Activated T-cell treated with anti-CD3 and anti-CD28 coated beads for 4 hours (primary cell): ENCODE measurements around the gene APOLD1.
"Not testable (repeated sequence)": the region's sequence is repeated elsewhere in the genome, so short reads cannot be mapped to it uniquely, and the experiment has no call there.

ENCODE experiments used
- DNase-seq: peaks from one replicate; pipeline ENCODE4 v3.0.0-alpha.2; 2020

The APOLD1 gene, protein sequence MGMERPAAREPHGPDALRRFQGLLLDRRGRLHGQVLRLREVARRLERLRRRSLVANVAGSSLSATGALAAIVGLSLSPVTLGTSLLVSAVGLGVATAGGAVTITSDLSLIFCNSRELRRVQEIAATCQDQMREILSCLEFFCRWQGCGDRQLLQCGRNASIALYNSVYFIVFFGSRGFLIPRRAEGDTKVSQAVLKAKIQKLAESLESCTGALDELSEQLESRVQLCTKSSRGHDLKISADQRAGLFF

DNA sequence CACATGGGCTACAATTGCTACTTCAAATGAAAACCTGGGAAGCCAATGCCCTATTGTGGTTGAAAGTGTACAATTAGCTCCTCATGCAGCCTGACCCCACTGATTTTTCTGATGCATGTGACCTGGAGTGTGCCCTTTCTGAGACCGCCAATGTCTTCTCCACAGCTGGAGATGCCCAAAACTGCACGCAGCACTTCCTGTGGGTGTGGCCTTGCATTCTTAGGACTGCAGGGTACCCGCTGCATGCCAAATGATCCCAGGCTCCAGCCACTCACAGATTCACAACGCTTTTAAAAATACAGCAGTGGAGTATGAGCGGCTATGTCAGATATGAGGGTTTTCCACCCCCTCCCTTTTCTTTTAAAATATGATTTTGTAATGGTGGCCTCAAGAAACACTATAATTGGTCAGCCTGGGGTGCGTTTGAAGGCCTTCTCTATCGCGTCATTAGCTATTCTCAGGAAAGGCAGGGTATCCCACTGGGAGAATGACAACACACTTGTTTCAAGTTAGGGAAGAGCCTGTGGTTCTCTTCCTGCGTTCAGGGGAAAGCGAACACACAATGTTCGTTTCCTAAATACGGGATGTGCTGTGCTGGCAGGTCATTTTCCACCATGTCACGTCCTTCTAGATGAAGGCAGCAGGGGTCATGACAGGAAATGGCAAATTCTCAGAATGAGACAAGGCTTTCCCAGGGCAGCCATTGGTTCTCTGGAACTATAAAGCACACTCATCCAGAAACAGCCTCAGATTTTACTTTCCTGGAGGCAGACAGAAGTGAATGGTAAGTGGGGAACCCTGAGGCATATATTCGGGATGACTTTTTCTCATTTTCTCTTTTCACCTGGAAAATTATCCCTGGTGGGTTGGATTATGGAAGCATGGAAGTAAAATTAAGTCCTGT is at the start of gene APOLD1:
Gene APOLD1 (plus strand): TSS at position 749 of the 904 bp plus-strand sequence. CDS start 33 bp downstream, at position 782.
- no peak for DNase-seq

DNA sequence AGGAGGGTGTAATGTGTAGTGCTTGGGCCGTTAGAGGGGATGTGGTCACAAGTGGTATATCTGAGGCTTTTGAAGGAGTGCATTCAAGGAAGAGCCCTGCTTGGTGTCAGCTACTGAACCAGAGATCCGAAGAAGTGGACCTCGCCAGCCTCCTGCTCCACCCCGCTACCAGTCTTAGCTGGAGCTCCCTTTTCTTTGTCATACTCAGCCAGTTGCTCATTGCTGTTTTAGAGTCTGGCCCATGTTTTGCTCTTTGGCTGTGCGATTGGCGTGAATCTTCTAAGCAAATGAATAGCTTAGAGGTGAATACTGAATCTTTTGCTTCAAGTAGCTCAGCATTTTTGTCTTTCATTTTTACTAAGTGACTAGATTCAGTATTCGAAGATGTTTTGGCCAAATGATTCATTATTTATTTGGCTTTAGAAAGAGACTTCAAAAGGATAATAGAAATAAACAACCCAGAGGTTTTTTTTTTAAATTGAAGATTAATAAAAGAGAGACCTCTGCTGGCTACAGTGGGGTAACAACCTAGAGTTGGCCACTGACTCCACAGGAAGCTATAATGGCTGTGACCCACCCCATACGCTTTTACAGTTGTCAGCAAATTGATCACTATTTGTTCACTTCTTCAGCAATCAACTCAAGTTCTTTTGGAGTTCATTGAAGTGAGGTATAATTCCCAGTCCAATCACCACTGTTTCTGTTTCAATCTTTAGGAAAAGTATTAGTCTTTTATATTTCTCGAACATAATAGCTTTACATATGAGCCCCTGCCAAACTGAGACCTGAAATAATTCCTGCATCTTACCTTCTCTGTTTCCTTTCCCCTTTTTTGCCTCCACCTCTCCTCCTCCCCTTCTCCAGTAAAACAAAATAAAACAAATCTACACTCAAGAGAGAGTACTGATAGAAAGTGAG is 48.4 kb upstream of the APOLD1 start:
- DNase-seq = no peak

DNA sequence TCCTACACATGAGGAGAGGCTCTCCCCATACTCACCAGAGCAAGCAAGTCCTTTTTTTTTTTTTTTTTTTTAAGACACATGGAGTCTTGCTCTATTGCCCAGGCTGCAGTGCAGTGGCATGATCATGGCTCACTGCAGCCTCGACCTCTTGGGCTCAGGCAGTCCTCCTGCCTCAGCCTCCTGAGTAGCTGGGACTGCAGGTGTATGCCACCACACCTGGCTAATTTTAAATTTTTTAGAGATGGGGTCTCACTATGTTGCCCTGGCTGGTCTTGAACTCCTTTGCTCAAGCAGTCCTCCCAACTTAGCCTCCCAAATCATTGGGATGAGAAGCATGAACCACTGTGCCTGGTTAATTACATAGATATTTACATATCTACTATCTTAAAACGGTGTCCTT is 47.3 kb upstream of the APOLD1 start:
- not testable (repeated sequence) for DNase-seq

DNA sequence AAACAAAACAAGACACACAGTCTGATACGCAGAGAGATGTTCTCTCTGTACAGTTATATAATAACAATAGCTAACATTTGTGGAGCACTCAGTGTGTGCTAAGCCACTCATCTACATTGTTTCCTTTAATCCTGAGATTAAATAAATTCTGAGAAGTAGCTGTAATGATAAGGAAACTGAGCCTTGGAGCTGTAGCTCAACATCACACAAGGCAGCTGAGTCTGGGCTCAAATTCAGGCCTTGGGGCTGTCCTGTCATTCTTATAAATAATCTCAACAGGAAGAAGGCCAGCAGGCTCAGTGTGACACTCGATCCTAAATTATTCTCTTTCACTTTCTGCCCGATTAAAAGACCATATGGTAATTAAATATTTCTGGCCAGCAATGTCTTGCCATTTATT is 43.8 kb upstream of the APOLD1 start:
- no peak for DNase-seq

DNA sequence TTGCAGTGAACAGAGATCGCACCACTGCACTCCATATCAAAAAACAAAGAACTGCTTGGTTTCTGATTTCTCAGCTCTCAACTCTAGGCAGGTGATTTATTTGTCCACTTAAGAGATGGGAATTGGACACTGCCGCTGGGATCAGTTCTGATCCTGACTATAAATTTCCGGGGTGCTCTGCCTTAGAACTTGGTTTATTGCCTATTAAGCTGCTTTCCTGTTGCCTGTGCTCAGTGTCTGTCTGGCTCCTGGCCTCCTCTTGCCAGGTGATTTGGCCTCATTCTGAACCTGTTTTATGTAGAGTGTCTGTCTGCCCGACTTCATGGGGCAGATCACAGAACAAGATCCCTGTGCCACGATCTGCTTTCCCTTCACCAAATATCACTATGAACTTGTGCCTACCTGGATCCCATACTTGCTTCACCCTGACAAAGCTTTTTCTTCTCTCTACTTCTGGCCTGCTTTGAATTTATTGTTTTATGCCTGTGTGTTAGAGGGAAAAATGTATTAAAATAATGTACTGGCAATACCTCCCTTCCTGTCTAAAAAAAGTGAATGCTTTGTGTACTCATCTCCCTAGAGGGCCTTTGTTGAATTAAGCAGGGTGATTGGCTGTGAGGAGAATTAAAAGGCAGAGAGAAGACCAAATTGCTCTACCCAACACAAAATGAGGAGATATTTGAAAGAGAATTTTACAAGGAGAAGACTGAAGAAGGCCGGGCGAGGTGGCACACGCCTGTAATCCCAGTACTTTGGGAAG is 40.7 kb upstream of the APOLD1 start:
- DNase-seq = no peak

DNA sequence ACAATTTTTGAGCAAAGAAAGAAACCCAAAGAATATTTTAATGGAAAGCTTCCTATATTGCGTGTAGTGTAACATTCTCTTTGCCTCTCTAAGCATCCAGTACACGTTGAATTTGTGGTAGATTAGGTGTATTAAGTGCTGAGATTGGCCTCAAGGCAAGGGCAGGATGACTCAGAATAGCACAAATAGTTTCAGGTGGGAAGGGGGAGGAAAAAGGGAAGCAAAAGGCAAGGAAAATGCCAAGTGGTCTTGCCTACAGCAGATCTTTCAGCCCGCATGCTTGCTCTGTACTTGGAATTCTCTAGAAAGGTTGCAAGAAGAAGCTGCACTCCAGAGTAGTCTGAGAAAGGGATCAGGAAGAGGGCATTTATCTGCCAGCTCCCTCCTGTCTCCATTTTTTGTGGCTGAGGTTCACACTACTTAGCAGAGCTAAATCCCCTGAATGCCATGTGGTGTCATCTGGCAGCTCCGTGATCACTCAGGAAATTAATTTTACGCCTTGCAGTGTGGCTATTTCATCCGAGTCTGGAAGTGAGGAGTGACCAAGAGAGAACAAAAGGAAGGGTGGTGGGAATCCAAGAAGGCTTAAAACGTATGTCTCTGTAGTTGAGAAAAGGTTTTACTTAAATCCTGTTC is 39.8 kb upstream of the APOLD1 start:
- no peak for DNase-seq

DNA sequence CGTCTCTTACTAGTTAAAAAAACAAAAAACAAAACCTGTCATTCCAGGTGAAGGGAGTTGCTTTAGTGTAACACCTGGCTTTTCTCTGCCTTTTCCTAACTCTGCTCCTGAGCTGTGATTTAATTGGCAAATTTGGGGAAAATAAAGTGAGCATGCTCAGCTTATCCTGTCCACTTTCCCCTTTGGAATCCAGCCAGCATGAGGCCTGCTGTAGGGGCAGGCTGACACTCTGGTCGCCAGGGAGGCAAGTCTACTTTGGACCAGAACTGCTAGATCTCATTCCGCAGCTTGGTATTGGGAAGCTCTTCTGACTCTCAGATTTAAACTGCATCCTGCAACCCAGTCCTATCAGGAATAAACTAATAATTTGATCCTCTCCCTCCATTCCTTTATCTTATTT is 38.2 kb upstream of the APOLD1 start:
- no peak for DNase-seq

DNA sequence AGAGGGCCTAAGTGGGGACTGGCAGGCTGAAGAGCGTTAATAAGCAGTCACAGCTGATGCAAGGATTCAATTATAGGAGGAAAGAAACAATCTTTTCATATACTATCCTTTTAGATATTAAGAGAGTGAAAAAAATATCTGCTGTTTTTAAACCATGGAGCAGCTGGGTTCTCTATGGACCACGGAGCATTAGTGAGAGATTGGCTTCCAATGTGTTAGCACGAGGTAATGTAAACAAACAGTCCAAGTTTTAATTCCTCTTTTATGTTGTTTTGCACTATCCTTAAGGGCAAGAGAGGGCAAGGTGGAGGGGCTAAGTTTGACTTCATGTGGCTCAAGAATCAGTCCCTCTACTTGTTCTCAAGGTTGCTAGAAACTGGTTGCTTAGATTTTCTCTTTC is 37.4 kb upstream of the APOLD1 start:
- no peak for DNase-seq

DNA sequence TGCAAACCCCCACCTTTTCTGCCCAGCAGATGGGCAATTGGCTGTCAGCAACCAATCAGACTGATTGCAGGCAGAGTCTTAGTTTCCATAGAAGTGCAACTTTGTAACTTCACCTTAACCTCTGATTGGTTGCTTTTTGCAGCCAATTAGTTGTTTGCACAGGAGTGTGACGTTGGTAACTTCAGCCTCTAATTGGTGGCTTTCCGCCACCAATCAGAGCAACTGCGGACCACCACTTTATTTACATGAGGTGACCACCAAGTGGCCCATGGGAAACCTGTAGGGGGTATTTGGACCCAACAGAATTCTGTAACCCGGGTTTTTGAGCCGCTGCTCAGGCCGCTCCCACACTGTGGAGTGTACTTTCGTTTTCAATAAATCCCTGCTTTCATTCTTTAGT is 36.0 kb upstream of the APOLD1 start:
- DNase-seq = no peak

DNA sequence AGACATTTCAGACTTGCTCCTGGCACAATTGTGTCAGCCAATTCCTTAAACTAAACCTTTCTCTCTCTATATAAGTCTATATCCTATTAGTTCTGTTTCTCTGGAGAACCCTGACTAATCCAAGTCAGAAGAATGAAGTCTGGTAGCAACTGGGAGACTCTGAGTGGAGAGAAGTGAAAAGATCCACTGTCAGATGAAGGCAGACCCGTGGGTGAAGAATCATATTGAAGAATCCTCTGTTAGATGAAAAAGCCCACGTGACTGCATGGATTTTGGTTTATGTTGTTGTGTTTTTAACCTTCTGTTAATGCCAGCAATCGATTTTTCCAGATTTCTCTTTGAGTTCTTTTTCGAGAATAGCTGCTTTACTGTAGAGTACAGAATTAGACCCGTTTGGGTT is 29.5 kb upstream of the APOLD1 start:
- no peak for DNase-seq

DNA sequence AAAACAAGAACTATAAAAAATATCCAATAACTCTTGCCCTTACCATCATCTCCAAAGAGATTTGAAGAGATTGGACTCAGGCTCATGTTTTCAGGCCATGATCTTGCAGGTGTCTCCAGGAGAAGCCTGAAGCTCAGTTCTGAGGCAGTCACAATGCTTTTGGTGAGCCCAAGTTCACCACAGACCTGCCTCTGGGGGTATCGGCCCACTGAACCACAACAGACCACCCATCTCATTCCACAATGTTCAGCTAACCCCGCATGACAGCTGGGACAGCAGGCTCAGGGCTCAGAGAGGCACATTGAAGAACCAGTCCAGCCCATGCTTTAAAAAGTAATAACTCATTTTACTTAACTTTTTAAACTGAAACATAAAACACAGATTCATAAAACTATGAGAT is 28.3 kb upstream of the APOLD1 start:
- no peak for DNase-seq

DNA sequence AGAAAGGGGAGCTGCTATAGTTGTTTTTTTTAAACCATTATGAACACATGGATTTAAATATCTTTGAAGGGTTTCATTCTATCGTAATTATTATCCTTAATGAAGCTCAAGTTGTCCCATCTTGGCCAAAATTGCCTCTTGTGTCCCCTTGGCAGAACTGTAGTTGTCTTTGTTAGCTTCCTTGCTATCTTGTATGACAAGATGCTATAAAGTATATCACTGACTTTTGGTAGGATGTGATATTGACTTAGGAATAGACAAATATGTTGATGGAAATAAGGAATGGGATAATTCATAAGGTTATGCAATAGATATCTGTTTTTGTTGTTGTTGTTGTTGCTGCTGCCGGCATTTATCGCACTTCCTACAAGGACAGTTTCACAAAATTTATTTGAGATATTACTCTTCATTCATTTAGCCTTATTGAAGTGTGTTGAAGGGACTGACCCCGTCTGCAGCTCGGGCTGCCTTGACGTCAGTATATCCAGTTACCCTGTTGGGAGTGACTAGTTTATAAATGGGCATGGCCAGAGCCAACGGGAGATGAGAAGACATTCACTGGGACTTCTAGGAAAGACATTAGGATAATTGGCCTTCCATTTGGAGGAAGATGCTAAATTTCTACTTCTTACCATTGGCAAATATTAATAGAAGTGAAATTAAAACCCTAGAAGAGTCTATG is 26.1 kb upstream of the APOLD1 start:
- no peak for DNase-seq

DNA sequence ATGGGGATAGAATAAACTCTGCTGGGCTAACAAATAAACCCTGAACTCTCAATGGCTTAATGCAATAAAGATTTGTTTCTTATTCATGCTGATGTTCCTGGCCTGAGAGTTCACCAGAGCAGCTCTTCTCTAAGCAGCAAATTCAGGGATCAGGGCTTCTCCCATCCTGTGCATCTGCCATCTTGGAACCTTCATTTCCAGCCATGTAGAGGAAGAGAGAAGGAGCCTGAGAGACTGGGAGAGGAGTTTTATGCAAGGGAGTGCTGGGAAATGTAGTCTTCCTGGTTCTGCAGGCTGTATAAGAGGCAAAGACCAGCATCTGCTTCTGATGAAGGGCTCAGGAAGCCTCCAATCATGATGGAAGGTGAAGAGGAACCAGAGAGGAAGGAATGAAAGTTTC is 20.6 kb upstream of the APOLD1 start:
- DNase-seq = no peak

DNA sequence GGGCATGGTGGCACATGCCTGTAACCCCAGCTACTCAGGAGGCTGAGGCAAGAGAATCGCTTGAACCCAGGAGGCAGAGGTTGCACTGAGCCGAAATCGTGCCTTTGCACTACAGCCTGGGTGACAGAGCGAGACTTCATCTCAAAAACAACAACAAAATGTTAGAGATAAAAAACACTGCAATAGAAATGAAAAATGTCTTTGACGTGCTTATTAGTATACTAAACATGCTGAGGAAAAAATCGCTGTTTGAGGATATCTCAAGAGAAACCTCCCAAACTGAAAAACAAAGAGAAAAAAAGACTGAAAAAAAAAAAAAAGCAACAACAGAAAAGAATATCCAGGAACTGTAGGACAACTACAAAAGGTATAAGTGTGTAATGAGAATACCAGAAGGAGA is 15.2 kb upstream of the APOLD1 start:
- no peak for DNase-seq

DNA sequence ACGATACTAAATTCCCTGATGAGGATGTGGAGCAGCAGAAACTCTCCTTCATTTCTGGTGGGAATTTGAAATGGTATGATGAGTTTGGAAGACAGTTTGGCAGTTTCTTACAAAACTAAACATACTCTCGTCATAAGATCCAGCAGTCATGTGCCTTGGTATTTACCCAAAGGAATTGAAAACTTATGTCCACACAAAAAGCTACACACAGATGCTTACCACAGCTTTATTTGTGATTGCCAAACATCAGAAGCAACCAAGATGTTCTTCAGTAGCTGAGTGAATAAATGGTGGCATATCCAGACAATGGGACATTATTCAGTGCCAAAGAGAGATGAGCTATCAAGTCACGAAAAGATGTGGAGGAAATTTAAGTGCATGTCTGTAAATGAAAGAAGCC is 10.7 kb upstream of the APOLD1 start:
- DNase-seq = no peak

DNA sequence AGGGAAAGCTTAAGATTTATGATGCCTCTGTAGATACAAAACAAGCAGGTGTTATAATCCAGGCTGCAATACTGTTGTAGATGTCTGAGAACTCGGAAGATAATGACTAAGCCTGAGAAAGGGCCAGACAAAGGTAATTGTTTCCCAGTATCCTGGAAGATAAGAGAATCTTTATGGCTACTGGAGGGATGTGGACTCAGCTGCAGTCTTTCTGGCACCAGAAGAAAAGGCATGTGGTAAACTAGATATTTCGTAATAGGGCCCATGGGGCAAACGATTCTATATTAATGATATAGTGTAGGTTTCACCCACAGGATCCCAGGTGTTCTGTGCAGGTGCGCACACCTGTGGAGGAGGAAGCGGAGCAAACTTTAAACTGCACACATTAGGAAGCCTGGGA is 9.2 kb upstream of the APOLD1 start:
- DNase-seq = no peak

DNA sequence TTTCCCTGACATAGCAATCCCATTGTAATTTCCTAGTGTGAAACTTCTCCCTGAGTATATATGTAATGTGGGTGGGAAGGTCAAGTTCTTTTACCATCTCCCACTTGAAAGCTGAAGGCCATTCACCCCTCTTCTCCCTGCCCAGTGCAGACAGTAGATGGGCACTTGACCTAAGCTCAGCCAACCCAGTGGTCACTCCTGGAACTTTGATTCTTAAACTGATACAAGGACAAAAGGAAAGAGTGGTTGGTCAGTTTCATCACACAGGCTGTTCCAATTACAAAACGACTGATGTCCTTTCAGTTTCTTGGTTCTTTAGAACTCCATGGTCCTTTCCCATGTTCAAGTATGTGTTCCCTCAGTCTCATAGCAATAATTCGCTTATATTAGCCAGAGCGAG is 8.4 kb upstream of the APOLD1 start:
- DNase-seq = no peak

DNA sequence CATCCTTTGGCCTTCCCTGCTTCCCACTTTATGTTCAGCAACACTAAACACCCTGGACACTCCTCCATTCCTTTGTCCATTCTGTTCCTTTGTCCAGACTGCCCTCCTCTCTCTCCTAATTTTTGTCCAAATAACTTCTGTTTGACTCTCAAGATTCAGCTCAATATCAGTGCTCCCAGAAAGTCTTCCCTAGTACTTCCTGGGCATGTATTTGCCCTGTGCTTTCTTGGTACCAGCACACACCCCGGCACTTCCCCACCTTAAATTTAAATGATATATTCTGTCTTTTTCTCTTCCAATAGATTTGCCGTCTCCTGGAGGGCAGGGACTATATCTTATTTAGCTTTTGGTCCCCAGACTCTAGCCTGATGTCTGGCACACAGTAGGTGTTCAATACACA is 6.5 kb upstream of the APOLD1 start:
- DNase-seq = no peak

DNA sequence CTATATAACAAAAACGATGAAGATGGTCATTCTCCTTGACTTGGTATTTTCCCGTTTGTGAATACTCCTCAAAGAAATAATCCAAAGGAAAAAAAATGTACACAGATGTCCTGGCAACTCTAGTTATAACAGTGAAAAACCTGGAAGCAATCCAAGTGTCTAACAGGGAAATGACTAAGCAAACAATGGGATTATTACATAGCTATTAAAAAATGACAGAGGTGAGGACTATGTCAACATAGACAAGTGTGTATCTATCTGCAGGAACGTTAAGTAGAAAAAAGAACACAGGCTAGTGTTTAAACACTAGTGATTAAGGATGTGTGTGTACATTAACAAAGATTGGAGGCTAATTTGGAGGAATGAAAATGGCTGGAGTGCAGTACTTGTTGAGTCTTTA is 5.9 kb upstream of the APOLD1 start:
- no peak for DNase-seq

DNA sequence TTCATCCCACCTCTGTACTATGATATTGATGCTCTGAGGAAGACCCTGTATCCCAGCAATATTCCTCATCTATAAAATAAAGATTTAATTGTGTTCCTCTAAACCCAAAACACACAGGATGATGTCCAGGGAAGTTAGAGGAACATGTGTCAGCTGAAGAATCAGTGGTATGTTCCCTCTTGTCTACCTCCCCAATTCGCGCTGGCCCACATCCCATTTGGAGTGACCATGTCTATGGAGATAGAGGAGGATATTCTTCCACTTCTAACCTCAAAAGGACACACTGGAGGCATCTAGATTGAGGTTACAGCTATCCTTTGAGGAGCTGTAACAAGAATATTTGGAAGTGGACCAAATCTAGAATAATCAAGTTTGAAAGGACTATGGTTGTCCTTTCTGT is 1.3 kb upstream of the APOLD1 start:
- DNase-seq = no peak

DNA sequence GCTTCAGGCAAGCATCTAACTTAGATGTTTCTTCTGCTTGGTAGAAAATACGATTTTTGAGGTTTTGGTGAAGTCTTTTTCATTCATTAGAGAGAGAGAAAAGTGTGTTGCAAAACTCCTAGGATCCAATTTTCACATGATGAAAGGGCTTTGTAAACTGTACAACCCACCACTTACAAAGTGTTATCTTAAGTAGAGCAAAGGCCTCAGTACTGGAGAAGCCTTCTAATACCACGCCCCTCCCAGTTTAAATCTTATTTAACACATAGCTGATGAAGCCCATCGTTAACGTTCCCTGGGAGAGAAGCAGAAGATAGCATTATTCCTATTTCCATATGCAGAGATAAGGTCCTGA is 869 bp downstream of the APOLD1 start:
- DNase-seq = no peak
